A673 (cell line): Measurements from ENCODE around the gene TMEM131L. TPM values are rescaled to one million over a fixed set of nuclear protein-coding genes. Genes with fewer than 3 reads are reported as not detected.
A peak's percentile ranks its signal among the peaks of the same experiment; 100 is the strongest.

ENCODE experiments used
- BruUV-seq: library from RNA; stranded (reverse); fragments of 400-500 nt; replicated peaks from 2 replicates; lab custom pipeline; 2021; lab: Mats Ljungman, UMichigan
- CTCF ChIA-PET: fragments of 300-600 bp; sonication (Branson Sonifier 250); formaldehyde crosslinking; loops from one replicate; lab custom pipeline; 2022; ENCODE audit warnings: antibody characterized with exemption; lab: Charles Lee
- POLR2A ChIA-PET: fragments of 300-600 bp; sonication (Branson Sonifier 250); formaldehyde crosslinking; loops from one replicate; lab custom pipeline; 2022; ENCODE audit warnings: antibody characterized with exemption; ENCODE audit not compliant: low non-redundant PET; lab: Charles Lee
- DNase-seq: peaks from one replicate; pipeline ENCODE4 v3.0.0-alpha.2; 2015; ENCODE audit warnings: low spot score
- H3K27ac ChIP-seq: fragments of 200-600 bp; sonication (generic); 2 replicates; pipeline ENCODE4 v1.5.1; 2016; ENCODE audit warnings: mixed run types, low read depth, mild to moderate bottlenecking, mixed read lengths, antibody characterized with exemption, low read length; ENCODE audit not compliant: poor library complexity, severe bottlenecking
- H3K27me3 ChIP-seq: fragments of 200-600 bp; sonication (generic); replicated peaks from 2 replicates; pipeline ENCODE4 v1.6.1; 2017; ENCODE audit warnings: mixed run types, low read depth, mild to moderate bottlenecking, mixed read lengths, antibody characterized with exemption, low read length; ENCODE audit not compliant: insufficient read depth, poor library complexity
- H3K36me3 ChIP-seq: fragments of 200-600 bp; sonication (generic); 2 replicates; pipeline ENCODE4 v1.6.1; 2016; ENCODE audit warnings: mixed run types, mild to moderate bottlenecking, mixed read lengths, antibody characterized with exemption, low read length; ENCODE audit not compliant: insufficient read depth, poor library complexity, severe bottlenecking
- H3K4me1 ChIP-seq: fragments of 200-600 bp; sonication (generic); 2 replicates; pipeline ENCODE4 v1.6.1; 2017; ENCODE audit warnings: mixed run types, mild to moderate bottlenecking, mixed read lengths, antibody characterized with exemption, low read length; ENCODE audit not compliant: insufficient read depth, poor library complexity, severe bottlenecking
- H3K4me3 ChIP-seq: fragments of 200-600 bp; sonication (generic); 2 replicates; pipeline ENCODE4 v1.5.1; 2016; ENCODE audit warnings: low read depth, mixed run types, mild to moderate bottlenecking, mixed read lengths, low read length; ENCODE audit not compliant: poor library complexity, severe bottlenecking
- H3K9me3 ChIP-seq: fragments of 200-600 bp; sonication (generic); 2 replicates; pipeline ENCODE4 v1.6.1; 2016; ENCODE audit warnings: mixed run types, low read depth, mild to moderate bottlenecking, mixed read lengths, antibody characterized with exemption, low read length; ENCODE audit not compliant: poor library complexity, severe bottlenecking
- EZH2 ChIP-seq: fragments of 200-600 bp; sonication (generic); IDR thresholded peaks from 2 replicates; pipeline ENCODE4 v1.6.1; 2017; ENCODE audit warnings: borderline replicate concordance, low read depth, mild to moderate bottlenecking, mixed read lengths, antibody characterized with exemption, low read length; ENCODE audit not compliant: poor library complexity, severe bottlenecking
- intact Hi-C: fragments of 100-400 bp; cut with micrococcal nuclease; formaldehyde crosslinking; loops from one replicate; pipeline ENCODE4 v1.10.0; 2022; ENCODE audit not compliant: unreplicated experiment
- total RNA-seq: library from RNA; stranded (reverse); gene quantifications from 2 replicates; pipeline ENCODE4 v1.2.3, GENCODE V29; 2021
- TF ChIP-seq, protein P1 (sequence below): fragments of 300-800, 200-600 bp; sonication (generic); conservative IDR thresholded peaks from 2 replicates; pipeline ENCODE4 v1.5.1; 2017; ENCODE audit warnings: low read depth, mild to moderate bottlenecking, antibody characterized with exemption, low read length, moderate library complexity, mixed read lengths

TMEM131L gene
- total RNA-seq, 1 experiment from 2014 or later = 18.4 TPM

GRCh38 chr4:153531000-153531358 is 64.8 kb downstream of the TMEM131L start:
- Histone ChIP-seq H3K27me3 (no peaks in the 10 kb centered on the region), H3K4me3 (no peak overlapping the region), H3K4me1 (peaks cover 30% of the 10 kb centered on the region), H3K27ac (no peak overlapping the region), H3K9me3 (no peaks in the 10 kb centered on the region), H3K36me3 (no peaks in the 10 kb centered on the region)
- intact Hi-C loops = no loop called here
- CTCF ChIA-PET = no interaction called here
- DNase-seq = no peak
- TF ChIP-seq, protein P1, sequence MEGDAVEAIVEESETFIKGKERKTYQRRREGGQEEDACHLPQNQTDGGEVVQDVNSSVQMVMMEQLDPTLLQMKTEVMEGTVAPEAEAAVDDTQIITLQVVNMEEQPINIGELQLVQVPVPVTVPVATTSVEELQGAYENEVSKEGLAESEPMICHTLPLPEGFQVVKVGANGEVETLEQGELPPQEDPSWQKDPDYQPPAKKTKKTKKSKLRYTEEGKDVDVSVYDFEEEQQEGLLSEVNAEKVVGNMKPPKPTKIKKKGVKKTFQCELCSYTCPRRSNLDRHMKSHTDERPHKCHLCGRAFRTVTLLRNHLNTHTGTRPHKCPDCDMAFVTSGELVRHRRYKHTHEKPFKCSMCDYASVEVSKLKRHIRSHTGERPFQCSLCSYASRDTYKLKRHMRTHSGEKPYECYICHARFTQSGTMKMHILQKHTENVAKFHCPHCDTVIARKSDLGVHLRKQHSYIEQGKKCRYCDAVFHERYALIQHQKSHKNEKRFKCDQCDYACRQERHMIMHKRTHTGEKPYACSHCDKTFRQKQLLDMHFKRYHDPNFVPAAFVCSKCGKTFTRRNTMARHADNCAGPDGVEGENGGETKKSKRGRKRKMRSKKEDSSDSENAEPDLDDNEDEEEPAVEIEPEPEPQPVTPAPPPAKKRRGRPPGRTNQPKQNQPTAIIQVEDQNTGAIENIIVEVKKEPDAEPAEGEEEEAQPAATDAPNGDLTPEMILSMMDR = 0 out of 2 replicates have a peak, but pooled peaks have one; percentile 22
- no peak for TF ChIP-seq EZH2
- POLR2A ChIA-PET = no interaction called here
- no TSS peak for BruUV-seq

DNA sequence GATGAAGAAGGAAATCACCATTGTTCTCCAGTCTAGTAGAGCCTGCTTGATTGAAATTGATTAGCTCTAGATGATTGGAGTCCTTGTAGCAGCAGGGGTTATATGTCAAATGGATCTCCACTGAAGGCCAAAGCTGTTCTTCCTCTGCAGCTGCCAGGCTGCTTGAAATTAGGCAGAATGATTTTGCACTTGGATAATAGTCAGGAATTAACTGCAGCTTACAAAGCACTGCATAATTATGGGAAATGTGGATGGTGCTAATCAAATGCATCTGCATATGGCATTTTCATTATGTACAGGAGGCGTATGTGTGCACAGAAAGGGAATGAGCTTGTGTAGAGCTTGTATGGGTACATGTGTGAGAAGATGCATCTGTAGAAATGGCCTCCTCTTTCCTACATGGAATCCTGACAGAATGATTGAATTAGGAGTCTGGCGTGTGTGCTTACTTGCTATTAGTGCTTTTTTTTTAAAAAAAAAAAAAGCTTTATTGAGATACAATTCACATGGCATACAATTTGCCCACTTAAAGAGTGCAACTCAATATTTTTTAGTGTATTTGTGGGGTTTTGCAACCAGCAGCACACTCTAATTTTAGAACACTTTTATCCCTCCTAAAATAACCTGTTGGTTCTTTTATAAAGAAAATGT is 65.9 kb downstream of the TMEM131L start:
- H3K36me3 ChIP-seq = no peaks in the 10 kb centered on the region
- peaks cover 30% of the 10 kb centered on the region for H3K4me1 ChIP-seq
- no peak for DNase-seq
- H3K27ac ChIP-seq = no peak overlapping the region
- intact Hi-C loops = no loop called here
- no peaks in the 10 kb centered on the region for H3K9me3 ChIP-seq
- TF ChIP-seq, protein P1 = no peak
- TF ChIP-seq EZH2 = no peak
- no TSS peak for BruUV-seq
- no peaks in the 10 kb centered on the region for H3K27me3 ChIP-seq
- ChIA-PET POLR2A (no interaction called here), CTCF (interaction anchor here (0.6 kb wide), 1 partner anchor 219 kb away, joined by 3 read pairs; no protein-coding TSS in a partner anchor)
- no peak overlapping the region for H3K4me3 ChIP-seq

DNA sequence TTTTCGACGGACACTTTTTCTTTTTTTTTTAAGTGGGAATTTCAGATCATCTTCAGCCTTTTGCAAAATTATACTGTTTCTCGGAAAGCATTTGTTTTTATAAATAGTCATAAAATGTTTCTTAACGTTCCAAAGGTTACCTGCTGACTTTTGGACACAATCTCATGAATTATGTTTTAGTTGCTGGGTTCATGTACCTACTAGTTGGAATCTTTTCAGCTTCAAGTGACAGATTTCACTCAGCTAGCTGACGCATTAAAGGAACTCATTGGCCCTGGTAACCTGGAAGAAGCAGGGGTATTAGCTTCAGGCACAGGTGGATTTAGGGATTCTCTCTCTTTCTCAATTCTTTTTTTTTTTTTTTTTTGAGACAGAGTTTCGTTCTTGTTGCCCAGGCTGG is 66.5 kb downstream of the TMEM131L start:
- intact Hi-C loops = no loop called here
- no peaks in the 10 kb centered on the region for H3K27me3 ChIP-seq
- POLR2A ChIA-PET = no interaction called here
- H3K36me3 ChIP-seq = no peaks in the 10 kb centered on the region
- H3K4me1 ChIP-seq = peaks cover 30% of the 10 kb centered on the region
- TF ChIP-seq EZH2 = no peak
- TF ChIP-seq, protein P1 = no peak
- H3K27ac ChIP-seq = no peak overlapping the region
- no TSS peak for BruUV-seq
- CTCF ChIA-PET = interaction anchor here (0.6 kb wide), 1 partner anchor 218 kb away, joined by 3 read pairs; no protein-coding TSS in a partner anchor
- no peak overlapping the region for H3K4me3 ChIP-seq
- H3K9me3 ChIP-seq = no peaks in the 10 kb centered on the region
- no peak for DNase-seq
